ENCODE results near the gene ARAP1.

The ARAP1 gene

DNA sequence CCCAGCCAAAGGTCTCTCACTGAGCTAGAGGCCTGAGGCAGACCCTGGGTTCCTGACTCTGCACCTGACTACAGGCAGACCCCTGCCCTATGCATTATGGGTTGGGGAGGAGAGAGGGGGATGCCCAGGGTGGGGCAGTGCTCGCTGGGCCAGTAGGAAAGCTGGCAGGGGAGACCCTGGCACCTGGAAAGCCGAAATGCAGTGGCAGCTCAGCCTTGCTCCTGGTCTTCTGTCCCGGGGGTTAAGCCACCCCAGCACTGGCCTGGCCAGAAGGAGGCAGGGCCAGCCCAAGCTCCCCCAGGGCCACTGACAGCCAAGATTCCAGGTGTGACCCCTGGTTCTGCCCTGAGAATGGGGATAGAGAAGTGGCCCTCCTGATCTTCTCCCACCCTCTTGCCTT, 5.4 kb downstream of the ARAP1 start:
- FAIRE-seq (no peak), DNase-seq (ENCODE audit: insufficient read length, low spot score) (no peak)
- no peak for TF ChIP-seq SPI1 (IDR thresholded peaks at IDR 0.05; ENCODE audit: low read depth, low read length)

DNA sequence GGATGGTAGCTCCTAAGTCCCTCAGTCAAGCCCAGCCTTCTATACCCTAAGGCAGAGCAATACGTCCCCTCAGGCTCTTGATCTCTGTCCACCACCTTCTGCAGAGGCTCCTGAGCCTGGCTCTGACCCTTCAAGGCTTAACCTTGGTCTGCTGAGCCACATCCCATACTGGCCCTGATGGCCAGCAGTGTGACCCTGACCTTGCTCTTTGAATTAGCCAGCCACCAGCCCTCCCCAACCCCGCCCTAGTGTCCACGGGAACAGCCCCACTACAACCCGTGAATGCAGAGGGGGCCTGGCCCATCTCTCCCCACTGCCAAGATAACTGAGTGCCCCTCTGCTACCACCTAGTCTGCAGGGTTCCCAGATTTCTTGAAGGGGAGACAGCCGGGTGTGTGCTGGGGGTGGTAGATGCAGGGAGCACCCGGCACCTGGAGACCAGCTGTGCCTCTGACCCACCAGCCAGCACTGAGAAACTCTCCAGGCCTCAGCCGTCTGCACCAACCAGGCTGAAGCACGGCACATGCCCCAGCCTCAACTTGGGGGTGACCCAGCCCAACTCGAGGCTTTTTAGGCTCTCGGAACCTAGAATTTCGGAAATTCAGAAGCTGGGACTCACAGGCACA, 6.2 kb downstream of the ARAP1 start:
- TF ChIP-seq POLR2A (IDR thresholded peaks at IDR 0.05; ENCODE audit: low read depth, low read length) = no peak
- DNase-seq (ENCODE audit: insufficient read length, low spot score) = no peak
- FAIRE-seq = no peak

DNA sequence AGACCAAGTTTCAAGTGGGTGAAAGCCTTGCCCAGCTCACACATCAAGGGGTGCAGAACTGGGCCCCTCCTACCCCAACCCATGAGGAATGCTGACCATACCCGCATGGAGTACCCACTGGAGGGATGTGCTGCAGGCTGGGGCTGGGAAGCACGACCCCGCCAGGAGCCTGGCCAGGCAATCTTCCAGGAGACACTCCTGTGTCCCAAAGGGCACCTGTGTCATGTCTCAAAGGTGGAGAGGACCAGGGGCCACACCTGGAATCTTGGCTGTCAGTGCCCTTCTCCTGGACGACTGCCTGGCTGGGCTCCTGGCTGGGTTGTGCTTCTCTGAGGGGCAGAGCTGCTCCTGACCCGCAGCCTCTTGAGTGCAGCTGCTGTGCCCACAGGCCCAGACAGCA, 6.7 kb downstream of the ARAP1 start:
- FAIRE-seq (no peak), DNase-seq (ENCODE audit: insufficient read length, low spot score) (no peak)
- TF ChIP-seq TAF1 (IDR thresholded peaks at IDR 0.05; ENCODE audit: low read depth, low read length) = no peak
- TF ChIP-seq POLR2AphosphoS5 (IDR thresholded peaks at IDR 0.05; ENCODE audit: low read depth, low read length) = no peak
- no peak for TF ChIP-seq POU2F2 (IDR thresholded peaks at IDR 0.05; ENCODE audit: low read depth, low read length)
- no peak for TF ChIP-seq PAX5 (IDR thresholded peaks at IDR 0.05; ENCODE audit: insufficient read depth, low read length, severe bottlenecking)
- TF ChIP-seq POLR2A (IDR thresholded peaks at IDR 0.05; ENCODE audit: low read depth, low read length) = no peak
- TF ChIP-seq SPI1 (IDR thresholded peaks at IDR 0.05; ENCODE audit: low read depth, low read length) = no peak

DNA sequence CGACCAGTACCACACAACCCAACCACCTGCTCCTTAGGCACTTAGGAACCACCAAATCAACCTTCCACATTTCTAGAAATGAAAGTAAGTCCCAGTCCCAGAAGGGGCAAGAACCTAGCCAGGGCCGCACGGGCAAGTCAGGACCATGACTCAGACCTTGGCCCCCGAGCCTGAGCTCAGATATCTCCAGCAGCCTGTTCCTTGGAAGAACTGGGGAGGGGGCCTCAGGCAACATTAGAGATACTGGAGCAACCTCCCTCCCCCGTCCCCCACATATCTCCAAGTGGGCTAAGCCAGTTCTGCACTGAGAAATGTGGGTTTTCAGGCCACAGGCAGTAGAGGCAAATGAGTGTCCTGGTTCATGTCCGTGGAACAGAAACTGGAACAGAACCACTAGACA, 7.7 kb downstream of the ARAP1 start:
- TF ChIP-seq POU2F2 (IDR thresholded peaks at IDR 0.05; ENCODE audit: low read depth, low read length) (no peak), PAX5 (IDR thresholded peaks at IDR 0.05; ENCODE audit: insufficient read depth, low read length, severe bottlenecking) (no peak)
- DNase-seq (ENCODE audit: insufficient read length, low spot score) (no peak), FAIRE-seq (peak; percentile 38)

DNA sequence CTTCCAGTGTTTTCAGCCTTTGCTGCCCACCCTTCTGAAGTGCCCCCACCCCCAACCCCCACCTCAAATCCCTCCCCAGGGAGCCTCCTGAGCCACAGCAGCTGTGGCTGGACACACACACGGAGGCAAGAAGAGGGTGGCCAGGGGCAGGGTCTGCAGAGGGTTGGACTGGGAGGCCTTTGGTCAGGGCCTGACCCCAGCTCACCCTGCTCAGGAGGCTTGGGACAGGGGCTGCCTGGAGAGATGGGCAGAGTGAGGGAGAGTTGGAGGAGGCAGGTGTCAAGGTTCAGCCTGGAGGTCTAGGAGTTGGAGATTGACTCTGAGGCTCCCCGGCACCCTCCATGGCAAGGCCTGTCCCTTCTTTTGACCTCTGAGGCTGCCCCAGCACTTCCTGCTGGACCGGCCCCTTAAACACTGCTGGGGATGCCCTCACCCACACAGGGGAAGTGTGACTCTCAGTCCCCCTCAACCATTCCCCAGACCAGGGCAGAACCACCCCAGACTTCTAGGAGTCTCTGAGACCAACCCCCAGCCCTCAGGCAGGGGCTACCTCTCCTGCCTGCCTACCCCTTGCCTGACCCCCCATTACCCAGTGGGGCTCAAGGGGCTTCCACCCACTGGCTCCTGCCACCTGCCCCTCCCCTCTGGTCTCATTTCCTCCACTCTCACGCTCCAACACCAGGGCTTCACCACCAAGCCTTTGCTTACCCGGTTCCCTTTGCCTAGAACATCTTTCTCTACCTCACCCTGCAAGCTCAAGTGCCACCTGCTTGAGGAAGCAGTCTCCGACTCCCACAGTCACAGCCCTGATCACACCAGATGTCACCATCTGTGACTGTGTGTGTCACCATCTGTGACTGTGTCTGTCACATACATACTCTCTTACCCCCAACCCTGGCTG, 8.6 kb downstream of the ARAP1 start:
- DNase-seq (ENCODE audit: insufficient read length, low spot score) (no peak), FAIRE-seq (peak; percentile 99)
- TF ChIP-seq PAX5 (IDR thresholded peaks at IDR 0.05; ENCODE audit: insufficient read depth, low read length, severe bottlenecking) (peak; percentile 38), POU2F2 (IDR thresholded peaks at IDR 0.05; ENCODE audit: low read depth, low read length) (no peak), POLR2AphosphoS5 (IDR thresholded peaks at IDR 0.05; ENCODE audit: low read depth, low read length) (no peak), POLR2A (IDR thresholded peaks at IDR 0.05; ENCODE audit: low read depth, low read length) (no peak), SPI1 (IDR thresholded peaks at IDR 0.05; ENCODE audit: low read depth, low read length) (peak; percentile 32; the same call in 1 of the 2 replicates)

DNA sequence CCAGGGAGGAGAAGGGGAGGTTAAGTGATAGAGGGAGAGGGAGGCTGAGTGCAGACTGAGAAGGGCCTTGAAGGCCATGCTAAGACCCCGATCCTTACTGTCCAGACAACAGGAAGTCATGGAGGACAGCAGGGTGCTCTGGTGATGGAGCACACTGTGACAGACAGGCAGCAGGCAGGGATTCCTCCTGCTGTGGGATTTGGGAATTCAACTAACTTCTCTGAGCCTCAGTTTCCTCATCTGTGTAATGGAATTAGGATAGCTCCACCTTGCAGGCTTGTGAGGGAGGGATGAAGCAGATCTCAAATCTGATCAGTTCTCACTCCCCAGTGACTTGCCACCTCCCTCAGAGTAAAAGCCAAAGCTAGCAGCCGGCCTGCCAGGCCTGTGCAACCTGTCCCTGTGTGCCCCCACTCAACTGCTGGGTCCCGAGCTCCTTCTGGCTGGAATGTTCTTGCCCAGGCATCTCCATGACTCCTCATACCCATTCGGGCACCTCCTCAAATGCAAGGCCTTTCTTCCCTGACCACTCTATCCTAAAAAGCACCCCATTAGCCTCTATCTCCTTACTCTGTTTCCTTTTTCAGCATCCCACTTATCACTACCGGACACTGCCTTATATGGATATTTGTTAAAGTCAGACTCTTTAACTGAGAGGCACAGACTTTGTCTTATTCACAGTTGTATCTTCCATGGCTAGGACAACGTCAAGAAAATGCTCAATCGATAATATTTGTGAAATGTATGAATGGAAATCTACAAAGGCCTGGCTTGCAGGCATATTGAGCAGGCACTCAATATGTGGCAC, 9.5 kb downstream of the ARAP1 start:
- DNase-seq (ENCODE audit: insufficient read length, low spot score) (no peak), FAIRE-seq (no peak)
- TF ChIP-seq POU2F2 (IDR thresholded peaks at IDR 0.05; ENCODE audit: low read depth, low read length) (no peak), POLR2A (IDR thresholded peaks at IDR 0.05; ENCODE audit: low read depth, low read length) (no peak), POLR2AphosphoS5 (IDR thresholded peaks at IDR 0.05; ENCODE audit: low read depth, low read length) (no peak), PAX5 (IDR thresholded peaks at IDR 0.05; ENCODE audit: insufficient read depth, low read length, severe bottlenecking) (no peak), SPI1 (IDR thresholded peaks at IDR 0.05; ENCODE audit: low read depth, low read length) (no peak), TAF1 (IDR thresholded peaks at IDR 0.05; ENCODE audit: low read depth, low read length) (no peak)

DNA sequence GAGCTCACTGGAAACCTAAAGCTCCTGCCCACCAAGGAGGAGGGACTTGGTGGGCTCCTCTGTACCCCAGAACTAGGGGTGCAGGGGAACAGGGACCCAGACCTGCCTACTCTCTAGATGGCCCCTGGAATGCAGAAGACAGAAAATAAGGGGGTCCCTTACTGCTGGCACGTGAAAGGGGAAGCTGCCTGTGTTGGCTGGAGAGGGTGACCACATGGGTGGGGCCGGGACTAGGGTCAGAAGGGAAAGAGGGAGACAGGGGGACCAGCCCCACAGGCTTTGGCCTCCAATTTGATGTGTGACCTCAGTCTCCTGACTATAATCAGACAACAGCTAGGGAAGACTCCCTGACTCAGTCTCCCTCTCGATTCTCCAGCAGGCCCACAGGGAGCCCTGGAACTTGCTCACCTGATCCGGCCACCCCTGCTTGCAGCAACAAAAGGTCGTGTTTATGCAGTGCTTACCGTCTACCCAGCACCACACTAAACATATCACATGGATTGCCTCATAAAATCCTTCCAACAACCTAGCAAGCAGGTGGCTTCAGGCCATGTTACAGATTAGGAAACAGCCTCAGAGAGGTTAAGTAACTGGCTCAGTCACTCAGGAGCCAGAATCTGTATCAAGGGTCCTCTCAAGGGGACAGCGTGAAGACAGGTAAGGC, 10.2 kb downstream of the ARAP1 start:
- FAIRE-seq (peak; percentile 35), DNase-seq (ENCODE audit: insufficient read length, low spot score) (no peak)
- TF ChIP-seq POLR2AphosphoS5 (IDR thresholded peaks at IDR 0.05; ENCODE audit: low read depth, low read length) (no peak), SPI1 (IDR thresholded peaks at IDR 0.05; ENCODE audit: low read depth, low read length) (no peak), TAF1 (IDR thresholded peaks at IDR 0.05; ENCODE audit: low read depth, low read length) (no peak), PAX5 (IDR thresholded peaks at IDR 0.05; ENCODE audit: insufficient read depth, low read length, severe bottlenecking) (no peak), POU2F2 (IDR thresholded peaks at IDR 0.05; ENCODE audit: low read depth, low read length) (no peak), POLR2A (IDR thresholded peaks at IDR 0.05; ENCODE audit: low read depth, low read length) (no peak)

DNA sequence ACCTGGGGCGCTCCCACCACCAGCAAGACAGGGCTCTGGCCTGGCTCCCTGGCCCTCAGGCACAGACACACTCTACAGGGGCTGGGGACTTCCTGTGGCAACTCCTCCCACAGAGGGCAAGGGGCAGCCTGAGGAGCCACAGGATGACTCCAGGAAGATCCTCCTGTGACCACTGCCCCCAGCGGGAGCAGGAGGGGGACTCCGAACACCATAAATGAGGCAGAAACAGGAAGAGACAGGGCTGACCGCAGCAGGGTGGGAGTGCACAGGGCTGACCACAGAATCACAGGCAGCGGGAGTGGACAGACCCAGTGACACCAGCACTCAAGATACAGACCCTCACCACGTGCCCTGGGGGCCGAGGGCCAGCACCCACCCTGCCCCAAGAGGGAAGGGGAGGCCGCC, 10.8 kb downstream of the ARAP1 start:
- peak; percentile 20 for FAIRE-seq
- no peak for DNase-seq (ENCODE audit: insufficient read length, low spot score)

More for the DNA sequence above, 10.8 kb downstream of the ARAP1 start:
- TF ChIP-seq PAX5 (IDR thresholded peaks at IDR 0.05; ENCODE audit: insufficient read depth, low read length, severe bottlenecking) (no peak), POU2F2 (IDR thresholded peaks at IDR 0.05; ENCODE audit: low read depth, low read length) (no peak), POLR2A (IDR thresholded peaks at IDR 0.05; ENCODE audit: low read depth, low read length) (no peak), SPI1 (IDR thresholded peaks at IDR 0.05; ENCODE audit: low read depth, low read length) (peak; percentile 50; the same call in 1 of the 2 replicates), POLR2AphosphoS5 (IDR thresholded peaks at IDR 0.05; ENCODE audit: low read depth, low read length) (no peak), TAF1 (IDR thresholded peaks at IDR 0.05; ENCODE audit: low read depth, low read length) (no peak)
